ENCODE measurements around the gene FAM174C. TPM values are rescaled to one million over a fixed set of nuclear protein-coding genes. Genes with fewer than 3 reads are reported as not detected.

Gene FAM174C
- total and polyA plus RNA-seq, 9 donors: 0.30 to 72.5 (median 26.7) TPM

DNA sequence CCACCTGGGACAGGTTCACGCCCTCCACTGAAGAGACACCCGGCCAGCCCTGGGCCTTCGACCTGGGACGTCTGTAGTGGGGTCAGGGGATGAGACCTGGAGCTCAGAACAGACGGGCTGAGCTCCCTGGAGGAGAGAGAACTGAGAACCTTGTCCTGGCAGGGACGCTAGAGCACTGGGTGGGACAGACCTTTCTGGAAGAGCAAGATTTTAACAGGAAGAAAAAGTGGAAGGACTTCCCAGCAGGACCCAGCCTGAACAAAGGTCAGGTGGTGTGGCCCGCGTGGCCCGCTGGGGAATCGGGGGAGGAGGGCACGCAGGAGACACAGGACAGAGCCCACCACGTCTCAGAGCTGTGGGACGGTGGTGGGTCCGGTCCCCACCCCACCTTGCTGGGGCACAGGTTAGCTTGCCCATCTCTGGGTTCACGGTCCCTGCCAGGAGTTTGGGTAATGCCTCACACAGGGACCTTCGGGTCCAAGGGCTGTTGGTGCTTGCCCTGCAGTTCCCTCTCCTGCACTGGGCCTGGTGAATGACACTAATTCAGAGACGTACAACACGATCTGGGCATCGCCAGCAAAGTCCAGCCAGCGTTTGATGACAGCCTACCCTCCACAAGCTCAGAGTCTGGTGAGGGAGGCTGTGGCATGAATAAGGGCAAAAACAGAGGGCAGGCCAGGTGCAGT lies 9.1 kb downstream of the FAM174C start:
- no peak for DNase-seq
- no peaks in the 10 kb centered on the region for H3K36me3 ChIP-seq
- H3K27me3 ChIP-seq: peaks cover 4% of the 10 kb centered on the region
- H3K9me3 ChIP-seq: no peaks in the 10 kb centered on the region
- 71 to 76% (median 74%) methylated on average over 20 of the region's 20 CpGs for WGBS, 3 donors
- TF ChIP-seq, protein P1, sequence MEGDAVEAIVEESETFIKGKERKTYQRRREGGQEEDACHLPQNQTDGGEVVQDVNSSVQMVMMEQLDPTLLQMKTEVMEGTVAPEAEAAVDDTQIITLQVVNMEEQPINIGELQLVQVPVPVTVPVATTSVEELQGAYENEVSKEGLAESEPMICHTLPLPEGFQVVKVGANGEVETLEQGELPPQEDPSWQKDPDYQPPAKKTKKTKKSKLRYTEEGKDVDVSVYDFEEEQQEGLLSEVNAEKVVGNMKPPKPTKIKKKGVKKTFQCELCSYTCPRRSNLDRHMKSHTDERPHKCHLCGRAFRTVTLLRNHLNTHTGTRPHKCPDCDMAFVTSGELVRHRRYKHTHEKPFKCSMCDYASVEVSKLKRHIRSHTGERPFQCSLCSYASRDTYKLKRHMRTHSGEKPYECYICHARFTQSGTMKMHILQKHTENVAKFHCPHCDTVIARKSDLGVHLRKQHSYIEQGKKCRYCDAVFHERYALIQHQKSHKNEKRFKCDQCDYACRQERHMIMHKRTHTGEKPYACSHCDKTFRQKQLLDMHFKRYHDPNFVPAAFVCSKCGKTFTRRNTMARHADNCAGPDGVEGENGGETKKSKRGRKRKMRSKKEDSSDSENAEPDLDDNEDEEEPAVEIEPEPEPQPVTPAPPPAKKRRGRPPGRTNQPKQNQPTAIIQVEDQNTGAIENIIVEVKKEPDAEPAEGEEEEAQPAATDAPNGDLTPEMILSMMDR (IDR thresholded peaks at IDR 0.05): no peak
- TF ChIP-seq EP300 (IDR thresholded peaks at IDR 0.05): no peak
- TF ChIP-seq POLR2A (IDR thresholded peaks at IDR 0.05): no peak
- no peaks in the 10 kb centered on the region for H3K4me1 ChIP-seq (ENCODE audit: insufficient read depth)
- no peak overlapping the region for H3K27ac ChIP-seq
- no peak overlapping the region for H3K4me3 ChIP-seq
- intact Hi-C loops (cut with DNase I): loop anchor here in 3 of 4 donors (10.0 kb wide), 2 partner anchors 50 to 160 kb away; no protein-coding TSS in a partner anchor

DNA sequence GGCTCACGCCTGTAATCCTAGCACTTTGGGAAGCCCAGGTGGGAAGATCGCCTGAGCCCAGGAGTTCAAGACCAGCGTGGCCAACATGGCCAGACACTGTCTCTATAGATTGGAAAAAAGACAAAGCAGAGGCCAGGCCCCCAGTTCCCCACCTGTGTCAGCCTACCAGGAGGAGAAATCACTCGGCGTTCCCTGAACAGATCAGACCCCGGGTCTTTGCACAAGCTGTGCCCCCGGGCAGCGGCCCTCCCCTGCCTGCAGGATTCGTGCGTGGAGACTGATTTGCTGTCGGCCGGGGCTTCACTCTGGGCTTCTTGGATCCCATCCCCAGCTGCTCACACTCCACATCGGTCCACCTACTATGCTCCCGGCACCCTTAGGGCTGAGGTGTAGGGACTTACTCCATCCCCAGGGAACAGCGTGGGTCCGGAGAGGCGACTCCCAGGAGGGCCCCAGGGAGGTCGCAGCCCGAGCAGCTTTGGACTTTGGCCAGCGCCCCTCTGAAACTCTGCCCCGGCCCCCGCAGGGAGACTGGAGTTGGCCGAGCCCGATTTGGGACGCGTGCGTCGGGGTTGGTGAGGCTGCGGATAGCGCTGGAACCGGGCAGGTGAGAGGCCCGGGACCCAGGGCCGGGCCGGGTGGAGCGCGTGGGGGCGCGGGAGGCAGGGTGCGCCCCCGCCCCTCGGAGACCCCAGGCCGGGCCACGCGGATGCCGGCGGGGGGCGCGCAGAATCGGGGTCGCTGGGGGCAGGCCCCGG lies 9.8 kb downstream of the FAM174C start:
- peaks cover 4% of the 10 kb centered on the region for H3K27me3 ChIP-seq
- H3K9me3 ChIP-seq: no peaks in the 10 kb centered on the region
- H3K4me3 ChIP-seq: no peak overlapping the region
- no peak overlapping the region for H3K27ac ChIP-seq
- no peaks in the 10 kb centered on the region for H3K4me1 ChIP-seq (ENCODE audit: insufficient read depth)
- TF ChIP-seq EP300 (IDR thresholded peaks at IDR 0.05): no peak
- TF ChIP-seq, protein P1 (IDR thresholded peaks at IDR 0.05): no peak
- TF ChIP-seq POLR2A (IDR thresholded peaks at IDR 0.05): no peak
- no peak for DNase-seq
- intact Hi-C loops (cut with DNase I): loop anchor here in 3 of 4 donors (10.0 kb wide), 2 partner anchors 50 to 160 kb away; no protein-coding TSS in a partner anchor
- H3K36me3 ChIP-seq: no peaks in the 10 kb centered on the region
- 13 to 25% (median 21%) methylated on average over 28 to 51 of the region's 51 CpGs for WGBS, 3 donors

DNA sequence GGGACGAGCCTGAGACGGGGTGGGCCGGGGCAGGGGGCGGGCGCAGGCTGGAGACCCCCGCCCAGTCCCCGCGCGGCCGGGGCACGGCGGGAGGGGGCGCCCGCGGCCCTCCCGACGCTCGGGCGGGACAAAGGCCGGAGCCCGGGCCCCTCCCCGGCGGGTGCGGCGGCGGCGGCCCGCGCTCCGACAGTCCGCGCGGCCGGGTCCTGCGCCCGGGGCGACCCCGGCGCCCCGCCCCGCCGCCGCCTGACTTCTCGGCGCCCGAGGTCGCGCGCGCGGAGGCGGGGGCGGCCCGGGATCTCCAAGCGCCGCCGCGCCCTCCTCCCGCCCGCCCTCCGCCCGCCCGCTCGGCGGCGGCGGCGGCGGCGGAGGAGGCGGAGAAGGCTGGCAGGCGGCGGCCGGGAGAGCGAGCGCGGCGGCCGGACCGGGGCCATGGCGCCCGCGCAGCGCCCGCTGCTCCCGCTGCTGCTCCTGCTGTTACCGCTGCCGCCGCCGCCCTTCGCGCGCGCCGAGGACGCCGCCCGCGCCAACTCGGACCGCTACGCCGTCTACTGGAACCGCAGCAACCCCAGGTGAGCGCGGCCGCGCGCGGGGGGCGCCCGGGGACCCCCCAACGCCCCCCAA lies 10.5 kb downstream of the FAM174C start, which contains the start of gene EFNA2:
Gene EFNA2, plus strand, starts transcription at position 137 of the 624 bp plus-strand sequence. Its CDS starts 296 bp downstream, at position 433.
- no peak within 1 kb of the TSS for H3K27ac ChIP-seq
- TF ChIP-seq EP300 (IDR thresholded peaks at IDR 0.05): no peak
- TF ChIP-seq, protein P1 (IDR thresholded peaks at IDR 0.05): no peak
- no peak for TF ChIP-seq POLR2A (IDR thresholded peaks at IDR 0.05)

More for the DNA sequence above, 10.5 kb downstream of the FAM174C start, which contains the start of gene EFNA2:
- Histone ChIP-seq H3K27me3 (peaks cover 4% of the 10 kb centered on the region), H3K36me3 (no peaks in the 10 kb centered on the region), H3K4me1 (ENCODE audit: insufficient read depth) (no peaks in the 10 kb centered on the region), H3K4me3 (no peak within 1 kb of the TSS), H3K9me3 (no peaks in the 10 kb centered on the region)
- intact Hi-C loops (cut with DNase I): loop anchor here in 3 of 4 donors (10.0 kb wide), 2 partner anchors 49 to 159 kb away; no protein-coding TSS in a partner anchor
- DNase-seq: no peak
- WGBS, 3 donors: 1 to 2% (median 1%) methylated on average over 20 to 110 of the region's 113 CpGs
